NCI-H1694 (cell line): ENCODE measurements around the gene ZNF420.

Experiments
- DNase-seq: peaks from one replicate; lab custom pipeline; 2025; lab: John Stamatoyannopoulos, UW

Gene ZNF420

GRCh38 chr19:37148214-37148613 is 70.0 kb downstream of the ZNF420 start:
- DNase-seq: no peak

- DNase-seq: no peak
Measured at GRCh38 chr19:37160153-37160552, 81.9 kb downstream of the ZNF420 start.

GRCh38 chr19:37165635-37166034 is 87.4 kb downstream of the ZNF420 start:
- no peak for DNase-seq

- DNase-seq: peak; percentile 91
Measured at GRCh38 chr19:37172368-37173366, 94.4 kb downstream of the ZNF420 start, which contains the start of gene ZNF585A. TSS of gene ZNF585A (minus strand) at chr19:37172695. CDS start at chr19:37169910, 2,785 bp downstream.
